ENCODE results near the gene LRGUK. TPM values are rescaled to one million over a fixed set of nuclear protein-coding genes. Genes with fewer than 3 reads are reported as not detected.

The LRGUK gene
- total RNA-seq, 1 experiment from 2014 or later: 1.9 TPM

GRCh38 chr7:134165252-134165651, 38.1 kb downstream of the LRGUK start:
- Histone ChIP-seq H3K9me2 (replicated peaks; ENCODE audit: insufficient read depth, low read length) (no peaks in the 10 kb centered on the region), H3K4me3 (ENCODE audit: low read length) (no peak overlapping the region), H3K27ac (ENCODE audit: low read length) (no peak overlapping the region), H3K9ac (ENCODE audit: low read length) (no peak overlapping the region), H3K27me3 (ENCODE audit: low read length) (no peaks in the 10 kb centered on the region), H4K20me1 (ENCODE audit: insufficient read depth, low read depth, low read length) (no peaks in the 10 kb centered on the region), H3K4me2 (ENCODE audit: low read depth, low read length, poor library complexity, severe bottlenecking) (no peak overlapping the region), H3K79me2 (ENCODE audit: low read length) (no peaks in the 10 kb centered on the region), H3K36me3 (ENCODE audit: insufficient read depth, low read length) (no peaks in the 10 kb centered on the region), H2AFZ (ENCODE audit: low read length) (no peak overlapping the region), H3K4me1 (ENCODE audit: low read length) (no peaks in the 10 kb centered on the region), H3K9me3 (ENCODE audit: low read length) (no peaks in the 10 kb centered on the region)
- DNase-seq: no peak

DNA sequence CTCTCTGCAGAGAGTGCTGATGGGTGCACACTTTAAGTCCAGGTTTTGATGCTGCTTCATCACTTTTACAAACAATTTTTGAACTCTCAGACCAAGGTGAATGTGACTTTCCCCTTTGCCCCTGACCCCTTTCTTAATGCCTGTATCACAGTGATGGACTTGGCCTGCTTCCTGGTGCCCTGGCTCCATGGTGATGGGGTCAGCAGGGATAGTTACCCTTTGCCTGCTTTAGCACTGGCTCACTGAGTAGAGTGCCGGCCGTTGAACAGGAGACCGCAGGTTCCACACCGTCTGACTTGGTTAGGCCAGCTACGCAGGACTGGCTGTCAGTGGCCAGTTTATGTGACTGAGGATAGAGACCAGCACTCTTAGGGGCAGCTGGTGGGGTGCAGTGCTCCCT, 40.1 kb downstream of the LRGUK start:
- Histone ChIP-seq H3K27me3 (ENCODE audit: low read length) (no peaks in the 10 kb centered on the region), H3K4me2 (ENCODE audit: low read depth, low read length, poor library complexity, severe bottlenecking) (no peak overlapping the region), H3K9me3 (ENCODE audit: low read length) (no peaks in the 10 kb centered on the region), H2AFZ (ENCODE audit: low read length) (no peak overlapping the region), H3K27ac (ENCODE audit: low read length) (no peak overlapping the region), H3K9ac (ENCODE audit: low read length) (no peak overlapping the region), H4K20me1 (ENCODE audit: insufficient read depth, low read depth, low read length) (no peaks in the 10 kb centered on the region), H3K79me2 (ENCODE audit: low read length) (no peaks in the 10 kb centered on the region), H3K9me2 (replicated peaks; ENCODE audit: insufficient read depth, low read length) (no peaks in the 10 kb centered on the region), H3K4me3 (ENCODE audit: low read length) (no peak overlapping the region), H3K36me3 (ENCODE audit: insufficient read depth, low read length) (no peaks in the 10 kb centered on the region), H3K4me1 (ENCODE audit: low read length) (no peaks in the 10 kb centered on the region)
- no peak for DNase-seq

- Histone ChIP-seq H3K9me2 (replicated peaks; ENCODE audit: insufficient read depth, low read length) (no peaks in the 10 kb centered on the region), H3K9me3 (ENCODE audit: low read length) (no peaks in the 10 kb centered on the region), H3K9ac (ENCODE audit: low read length) (no peak overlapping the region), H4K20me1 (ENCODE audit: insufficient read depth, low read depth, low read length) (no peaks in the 10 kb centered on the region), H3K27ac (ENCODE audit: low read length) (no peak overlapping the region), H2AFZ (ENCODE audit: low read length) (no peak overlapping the region), H3K4me3 (ENCODE audit: low read length) (no peak overlapping the region), H3K4me2 (ENCODE audit: low read depth, low read length, poor library complexity, severe bottlenecking) (no peak overlapping the region), H3K79me2 (ENCODE audit: low read length) (no peaks in the 10 kb centered on the region), H3K27me3 (ENCODE audit: low read length) (no peaks in the 10 kb centered on the region), H3K36me3 (ENCODE audit: insufficient read depth, low read length) (no peaks in the 10 kb centered on the region), H3K4me1 (ENCODE audit: low read length) (no peaks in the 10 kb centered on the region)
- DNase-seq: no peak
Measured at GRCh38 chr7:134167841-134168240, 40.7 kb downstream of the LRGUK start.

- Histone ChIP-seq H3K4me2 (ENCODE audit: low read depth, low read length, poor library complexity, severe bottlenecking) (no peak overlapping the region), H3K36me3 (ENCODE audit: insufficient read depth, low read length) (no peaks in the 10 kb centered on the region)
Measured at GRCh38 chr7:134174795-134175261, 47.7 kb downstream of the LRGUK start.

DNA sequence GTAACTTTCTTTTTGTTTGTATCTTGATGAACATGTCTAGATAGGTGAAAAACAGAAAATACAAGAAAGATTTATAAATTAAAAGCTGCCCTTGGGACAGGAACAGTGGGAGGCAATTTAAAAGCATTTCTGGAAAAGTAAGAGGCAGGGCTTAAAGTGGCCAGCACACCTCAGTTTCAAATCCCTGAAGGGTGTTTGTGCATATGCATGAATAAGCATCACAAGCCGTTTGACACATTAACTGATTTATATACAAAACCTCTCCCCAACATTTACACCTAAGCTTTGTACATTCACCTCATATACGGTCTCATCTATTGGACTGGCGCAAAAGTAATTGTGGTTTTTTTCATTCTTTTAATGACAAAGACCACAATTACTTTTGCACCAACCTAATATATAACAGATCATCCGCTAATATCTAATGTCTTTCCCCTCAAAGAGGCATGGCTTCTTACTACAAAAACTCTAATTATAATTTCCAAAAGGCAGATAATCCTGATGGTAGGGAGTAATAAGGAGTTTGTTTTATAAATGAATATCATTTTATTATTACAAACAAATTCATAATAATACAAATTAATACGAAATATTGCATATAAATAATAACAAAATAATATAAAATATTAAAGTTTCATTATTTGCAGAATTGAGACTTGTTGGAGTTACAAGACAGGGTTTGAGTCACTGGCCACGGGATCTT, 48.3 kb downstream of the LRGUK start:
- no peak overlapping the region for H2AFZ ChIP-seq (ENCODE audit: low read length)
- H3K9me2 ChIP-seq (replicated peaks; ENCODE audit: insufficient read depth, low read length): no peaks in the 10 kb centered on the region
- no peaks in the 10 kb centered on the region for H3K79me2 ChIP-seq (ENCODE audit: low read length)
- H3K27me3 ChIP-seq (ENCODE audit: low read length): no peaks in the 10 kb centered on the region
- H3K27ac ChIP-seq (ENCODE audit: low read length): no peak overlapping the region
- no peaks in the 10 kb centered on the region for H3K36me3 ChIP-seq (ENCODE audit: insufficient read depth, low read length)
- H3K9me3 ChIP-seq (ENCODE audit: low read length): no peaks in the 10 kb centered on the region
- H3K4me2 ChIP-seq (ENCODE audit: low read depth, low read length, poor library complexity, severe bottlenecking): no peak overlapping the region
- H3K9ac ChIP-seq (ENCODE audit: low read length): no peak overlapping the region
- H3K4me1 ChIP-seq (ENCODE audit: low read length): no peaks in the 10 kb centered on the region
- no peak for DNase-seq
- no peak overlapping the region for H3K4me3 ChIP-seq (ENCODE audit: low read length)
- no peaks in the 10 kb centered on the region for H4K20me1 ChIP-seq (ENCODE audit: insufficient read depth, low read depth, low read length)

More at GRCh38 chr7:134174795-134175261, 47.7 kb downstream of the LRGUK start:
- Histone ChIP-seq H3K9me3 (ENCODE audit: low read length) (no peaks in the 10 kb centered on the region), H4K20me1 (ENCODE audit: insufficient read depth, low read depth, low read length) (no peaks in the 10 kb centered on the region), H3K4me1 (ENCODE audit: low read length) (no peaks in the 10 kb centered on the region), H3K9ac (ENCODE audit: low read length) (no peak overlapping the region), H3K9me2 (replicated peaks; ENCODE audit: insufficient read depth, low read length) (no peaks in the 10 kb centered on the region), H2AFZ (ENCODE audit: low read length) (no peak overlapping the region), H3K79me2 (ENCODE audit: low read length) (no peaks in the 10 kb centered on the region), H3K4me3 (ENCODE audit: low read length) (no peak overlapping the region), H3K27ac (ENCODE audit: low read length) (no peak overlapping the region), H3K27me3 (ENCODE audit: low read length) (no peaks in the 10 kb centered on the region)
- DNase-seq: no peak

DNA sequence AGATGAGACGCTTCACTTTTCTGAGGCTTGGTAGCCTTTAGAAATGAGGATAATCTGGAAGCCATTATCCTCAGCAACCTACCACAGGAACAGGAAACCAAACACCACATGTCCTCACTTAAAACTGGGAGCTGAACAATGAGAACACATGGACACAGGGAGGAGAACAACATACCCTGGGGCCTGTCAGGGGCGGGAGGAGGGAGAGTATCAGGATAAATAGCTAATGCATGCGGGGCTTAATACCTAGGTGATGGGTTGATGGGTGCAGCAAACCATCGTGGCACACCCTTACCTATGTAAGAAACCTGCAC, 48.9 kb downstream of the LRGUK start:
- H3K27ac ChIP-seq (ENCODE audit: low read length): no peak overlapping the region
- no peak overlapping the region for H3K4me3 ChIP-seq (ENCODE audit: low read length)
- no peaks in the 10 kb centered on the region for H3K36me3 ChIP-seq (ENCODE audit: insufficient read depth, low read length)
- H2AFZ ChIP-seq (ENCODE audit: low read length): no peak overlapping the region
- H3K27me3 ChIP-seq (ENCODE audit: low read length): no peaks in the 10 kb centered on the region
- no peaks in the 10 kb centered on the region for H3K4me1 ChIP-seq (ENCODE audit: low read length)
- H4K20me1 ChIP-seq (ENCODE audit: insufficient read depth, low read depth, low read length): no peaks in the 10 kb centered on the region
- H3K4me2 ChIP-seq (ENCODE audit: low read depth, low read length, poor library complexity, severe bottlenecking): no peak overlapping the region
- no peak for DNase-seq
- no peaks in the 10 kb centered on the region for H3K9me3 ChIP-seq (ENCODE audit: low read length)
- no peaks in the 10 kb centered on the region for H3K79me2 ChIP-seq (ENCODE audit: low read length)
- H3K9ac ChIP-seq (ENCODE audit: low read length): no peak overlapping the region
- H3K9me2 ChIP-seq (replicated peaks; ENCODE audit: insufficient read depth, low read length): no peaks in the 10 kb centered on the region

GRCh38 chr7:134179036-134180011, 52.2 kb downstream of the LRGUK start:
- DNase-seq: no peak
- no peak overlapping the region for H3K27ac ChIP-seq (ENCODE audit: low read length)
- no peaks in the 10 kb centered on the region for H3K36me3 ChIP-seq (ENCODE audit: insufficient read depth, low read length)
- no peaks in the 10 kb centered on the region for H3K9me3 ChIP-seq (ENCODE audit: low read length)
- no peak overlapping the region for H3K9ac ChIP-seq (ENCODE audit: low read length)
- no peak overlapping the region for H3K4me3 ChIP-seq (ENCODE audit: low read length)
- no peaks in the 10 kb centered on the region for H3K27me3 ChIP-seq (ENCODE audit: low read length)
- no peaks in the 10 kb centered on the region for H3K9me2 ChIP-seq (replicated peaks; ENCODE audit: insufficient read depth, low read length)
- no peaks in the 10 kb centered on the region for H4K20me1 ChIP-seq (ENCODE audit: insufficient read depth, low read depth, low read length)
- no peak overlapping the region for H3K4me2 ChIP-seq (ENCODE audit: low read depth, low read length, poor library complexity, severe bottlenecking)
- H3K4me1 ChIP-seq (ENCODE audit: low read length): no peaks in the 10 kb centered on the region
- H3K79me2 ChIP-seq (ENCODE audit: low read length): no peaks in the 10 kb centered on the region
- no peak overlapping the region for H2AFZ ChIP-seq (ENCODE audit: low read length)

DNA sequence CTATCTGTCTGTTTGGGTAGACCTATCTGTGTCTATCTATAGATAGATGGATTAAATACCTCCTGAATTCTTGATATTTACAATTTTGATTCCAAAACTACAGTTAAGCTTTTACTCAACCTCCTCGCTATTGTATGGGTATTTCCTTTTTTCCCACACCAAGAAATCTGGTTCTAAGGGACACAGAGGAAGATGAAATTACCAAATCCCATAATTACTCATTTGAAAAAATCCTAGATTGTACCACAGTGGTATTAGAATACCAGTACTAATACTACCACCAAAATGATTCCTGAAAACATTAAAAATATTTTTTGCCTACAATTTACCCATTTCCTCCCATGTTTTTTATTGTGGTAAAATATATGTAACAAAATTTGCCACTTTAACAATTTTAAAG, 53.2 kb downstream of the LRGUK start:
- Histone ChIP-seq H3K27me3 (ENCODE audit: low read length) (no peaks in the 10 kb centered on the region), H2AFZ (ENCODE audit: low read length) (no peak overlapping the region), H3K36me3 (ENCODE audit: insufficient read depth, low read length) (no peaks in the 10 kb centered on the region), H3K4me3 (ENCODE audit: low read length) (no peak overlapping the region), H3K9me3 (ENCODE audit: low read length) (no peaks in the 10 kb centered on the region), H3K79me2 (ENCODE audit: low read length) (no peaks in the 10 kb centered on the region), H3K27ac (ENCODE audit: low read length) (no peak overlapping the region), H3K9ac (ENCODE audit: low read length) (no peak overlapping the region), H3K9me2 (replicated peaks; ENCODE audit: insufficient read depth, low read length) (no peaks in the 10 kb centered on the region), H4K20me1 (ENCODE audit: insufficient read depth, low read depth, low read length) (no peaks in the 10 kb centered on the region), H3K4me1 (ENCODE audit: low read length) (no peaks in the 10 kb centered on the region), H3K4me2 (ENCODE audit: low read depth, low read length, poor library complexity, severe bottlenecking) (no peak overlapping the region)
- DNase-seq: no peak

All from Karpas-422 (cell line).